ENCODE data around the gene ABHD2. TPM values are rescaled to one million over a fixed set of nuclear protein-coding genes. Genes with fewer than 3 reads are reported as not detected.

Gene ABHD2
- total RNA-seq, 1 experiment from 2014 or later = 15.6 TPM

DNA sequence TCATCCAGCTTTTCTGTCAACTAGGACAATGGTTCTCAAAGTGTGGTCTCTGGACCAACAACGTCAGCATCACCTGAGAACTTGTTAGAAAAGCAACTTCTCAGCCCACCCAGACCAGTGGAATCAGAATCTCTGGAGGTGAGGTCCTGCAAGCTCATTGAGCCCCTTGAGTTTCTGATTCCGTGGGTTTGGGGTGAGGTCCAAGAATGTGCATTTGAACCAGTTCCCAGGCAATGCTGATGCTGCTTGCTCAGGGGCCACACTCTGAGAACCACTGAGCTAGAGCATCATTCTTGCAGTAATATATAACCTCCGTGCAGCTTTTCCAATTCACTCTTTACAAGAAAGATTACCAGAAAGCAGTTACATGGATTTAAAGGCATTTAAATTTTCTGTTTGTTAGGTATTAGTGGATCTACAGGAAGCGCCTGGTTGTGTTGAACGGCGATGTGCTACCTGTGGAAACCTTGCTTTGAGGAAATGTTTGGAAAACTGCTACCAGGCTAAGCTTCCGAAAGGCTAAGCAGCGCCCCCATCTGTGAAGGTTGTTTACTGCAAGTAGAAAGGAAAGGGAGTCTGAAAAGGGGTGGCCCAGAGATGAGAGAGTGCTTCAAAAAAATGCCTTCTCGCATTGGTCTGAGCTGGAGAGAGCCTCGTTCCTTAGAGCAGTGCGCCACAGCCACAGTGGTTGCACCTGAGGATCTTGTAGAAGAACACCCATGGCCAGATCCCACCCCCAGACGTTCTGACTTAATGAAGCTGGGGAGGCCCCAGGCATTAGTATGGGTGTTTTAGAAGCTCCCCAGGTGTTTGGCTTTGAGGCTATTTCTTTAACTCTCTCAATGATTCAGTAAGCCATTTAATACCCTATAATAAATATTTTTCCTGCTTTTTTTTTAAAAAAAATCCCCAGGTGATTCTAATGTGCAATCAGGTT is 83.1 kb downstream of the ABHD2 start:
- Histone ChIP-seq H2AK5ac (ENCODE audit: insufficient read length, low read length) (no peak overlapping the region), H4K91ac (ENCODE audit: insufficient read length, low read depth, low read length) (no peak overlapping the region), H4K5ac (ENCODE audit: insufficient read length, low read depth, low read length) (no peak overlapping the region), H2BK15ac (ENCODE audit: low read depth, low read length) (no peak overlapping the region), H3K23ac (ENCODE audit: insufficient read length, low read depth, low read length) (no peak overlapping the region), H4K8ac (replicated peaks; ENCODE audit: insufficient read length, low read depth, low read length) (no peak overlapping the region), H3K4me2 (ENCODE audit: insufficient read depth, insufficient read length, low read length) (no peak overlapping the region), H2BK120ac (ENCODE audit: low read depth, low read length, poor library complexity, severe bottlenecking) (no peak overlapping the region), H3T11ph (ENCODE audit: low read length) (no peak overlapping the region), H3K9ac (ENCODE audit: extremely low read depth, insufficient read length, low read length) (no peak overlapping the region), H4K20me1 (ENCODE audit: control insufficient read depth, insufficient read depth, insufficient read length) (no peaks in the 10 kb centered on the region), H3K9me3 (ENCODE audit: control insufficient read depth, low read depth, low read length) (no peaks in the 10 kb centered on the region), H3K56ac (ENCODE audit: insufficient read length, low read depth, low read length) (no peak overlapping the region), H3K4me1 (ENCODE audit: insufficient read depth, low read length) (0 out of 2 replicates have a peak, but pooled peaks cover 1% of the 10 kb centered on the region), H3K23me2 (ENCODE audit: insufficient read length, low read depth, low read length, poor library complexity, severe bottlenecking) (no peaks in the 10 kb centered on the region), H3K4ac (ENCODE audit: low read depth, low read length) (no peak overlapping the region), H3K27ac (ENCODE audit: insufficient read length, low read depth, low read length) (no peak overlapping the region), H2BK12ac (ENCODE audit: insufficient read length, low read depth, low read length) (no peak overlapping the region), H2BK20ac (ENCODE audit: low read depth, low read length, poor library complexity, severe bottlenecking) (no peak overlapping the region), H3K14ac (ENCODE audit: insufficient read depth, low read length) (no peak overlapping the region), H3K79me2 (ENCODE audit: insufficient read depth, low read length) (no peaks in the 10 kb centered on the region), H3K27me3 (ENCODE audit: insufficient read depth, low read length) (no peaks in the 10 kb centered on the region), H2BK5ac (ENCODE audit: insufficient read length, low read length) (no peak overlapping the region), H3K18ac (ENCODE audit: insufficient read length, low read depth, low read length) (no peak overlapping the region), H2AFZ (ENCODE audit: low read length) (no peak overlapping the region), H3K79me1 (ENCODE audit: insufficient read depth, low read depth, low read length, poor library complexity, severe bottlenecking) (no peaks in the 10 kb centered on the region)
- no peaks in the 10 kb centered on the region; a peak in 2 of 7 replicates for H3K36me3 Mint-ChIP-seq (ENCODE audit: insufficient read depth in 1 of 3, low read depth in 3 of 3)
- TF ChIP-seq CTCF (conservative IDR thresholded peaks at IDR 0.05) = peak; percentile 82
- H3K27me3 Mint-ChIP-seq (ENCODE audit: low read depth) = no peaks in the 10 kb centered on the region
- H3K27ac Mint-ChIP-seq = peak overlapping the region in 1 of 3 experiments; percentile 71; a peak in 2 of 7 replicates
- peaks cover 8 to 10% of the 10 kb centered on the region in 2 experiments for H3K4me1 Mint-ChIP-seq
- peak; percentile 81 for DNase-seq
- WGBS (ENCODE audit: extremely low coverage, insufficient read length, low lambda C conversion rate) = no CpG with 5 or more reads among the region's 12 CpGs
- H3K9me3 Mint-ChIP-seq = no peaks in the 10 kb centered on the region
- H3K4me3 Mint-ChIP-seq = no peak overlapping the region
